ENCODE results near the gene ZNF503. TPM values are rescaled to one million over a fixed set of nuclear protein-coding genes. Genes with fewer than 3 reads are reported as not detected.

Gene ZNF503
- polyA plus RNA-seq, 3 donors: 48.0 to 88.0 (median 76.2) TPM

- DNase-seq (ENCODE audit: extremely low read depth in 1 of 11, low read depth in 9 of 11, low spot score in 4 of 11): no peak
Measured at GRCh38 chr10:75437693-75438092, 36.1 kb upstream of the ZNF503 start.

- no peak for DNase-seq (ENCODE audit: extremely low read depth in 1 of 11, low read depth in 9 of 11, low spot score in 4 of 11)
Measured at GRCh38 chr10:75436896-75437295, 35.3 kb upstream of the ZNF503 start.

GRCh38 chr10:75435291-75435690, 33.7 kb upstream of the ZNF503 start:
- DNase-seq (ENCODE audit: extremely low read depth in 1 of 11, low read depth in 9 of 11, low spot score in 4 of 11): no peak

GRCh38 chr10:75434291-75434690, 32.7 kb upstream of the ZNF503 start:
- DNase-seq (ENCODE audit: extremely low read depth in 1 of 11, low read depth in 9 of 11, low spot score in 4 of 11): no peak

- DNase-seq (ENCODE audit: extremely low read depth in 1 of 11, low read depth in 9 of 11, low spot score in 4 of 11): no peak
Measured at GRCh38 chr10:75433216-75433615, 31.7 kb upstream of the ZNF503 start.

GRCh38 chr10:75432763-75433162, 31.2 kb upstream of the ZNF503 start:
- DNase-seq (ENCODE audit: extremely low read depth in 1 of 11, low read depth in 9 of 11, low spot score in 4 of 11): no peak

- DNase-seq (ENCODE audit: extremely low read depth in 1 of 11, low read depth in 9 of 11, low spot score in 4 of 11): no peak
Measured at GRCh38 chr10:75432176-75432575, 30.6 kb upstream of the ZNF503 start.

- DNase-seq (ENCODE audit: extremely low read depth in 1 of 11, low read depth in 9 of 11, low spot score in 4 of 11): no peak
Measured at GRCh38 chr10:75431180-75432111, 29.9 kb upstream of the ZNF503 start, which contains the start of gene LRMDA. Gene LRMDA (plus strand): TSS chr10:75431624.

- no peak for DNase-seq (ENCODE audit: extremely low read depth in 1 of 11, low read depth in 9 of 11, low spot score in 4 of 11)
Measured at GRCh38 chr10:75430000-75430763, 28.6 kb upstream of the ZNF503 start.

- DNase-seq (ENCODE audit: extremely low read depth in 1 of 11, low read depth in 9 of 11, low spot score in 4 of 11): no peak
Measured at GRCh38 chr10:75429159-75429827, 27.7 kb upstream of the ZNF503 start.

- no peak for DNase-seq (ENCODE audit: extremely low read depth in 1 of 11, low read depth in 9 of 11, low spot score in 4 of 11)
Measured at GRCh38 chr10:75428434-75429158, 27.0 kb upstream of the ZNF503 start.

GRCh38 chr10:75427951-75428350, 26.4 kb upstream of the ZNF503 start:
- DNase-seq (ENCODE audit: extremely low read depth in 1 of 11, low read depth in 9 of 11, low spot score in 4 of 11): no peak

GRCh38 chr10:75426880-75427279, 25.3 kb upstream of the ZNF503 start:
- DNase-seq (ENCODE audit: extremely low read depth in 1 of 11, low read depth in 9 of 11, low spot score in 4 of 11): no peak

GRCh38 chr10:75425291-75426079, 23.9 kb upstream of the ZNF503 start:
- no peak for DNase-seq (ENCODE audit: extremely low read depth in 1 of 11, low read depth in 9 of 11, low spot score in 4 of 11)

- DNase-seq (ENCODE audit: extremely low read depth in 1 of 11, low read depth in 9 of 11, low spot score in 4 of 11): no peak
Measured at GRCh38 chr10:75424571-75424970, 23.0 kb upstream of the ZNF503 start.

GRCh38 chr10:75422913-75423312, 21.3 kb upstream of the ZNF503 start:
- DNase-seq (ENCODE audit: extremely low read depth in 1 of 11, low read depth in 9 of 11, low spot score in 4 of 11): no peak

GRCh38 chr10:75418712-75419111, 17.1 kb upstream of the ZNF503 start:
- no peak for DNase-seq (ENCODE audit: extremely low read depth in 1 of 11, low read depth in 9 of 11, low spot score in 4 of 11)

- no peak for DNase-seq (ENCODE audit: extremely low read depth in 1 of 11, low read depth in 9 of 11, low spot score in 4 of 11)
Measured at GRCh38 chr10:75418293-75418692, 16.7 kb upstream of the ZNF503 start.

All from renal cortex interstitium (tissue), 11 donors.